Naive thymus-derived CD8-positive, alpha-beta T cell (primary cell): ENCODE data around the gene BAIAP2L2. TPM values are rescaled to one million over a fixed set of nuclear protein-coding genes. Genes with fewer than 3 reads are reported as not detected.

Source experiments
- polyA plus RNA-seq, 3 donors: library from polyadenylated mRNA; unstranded; fragments of 300-500 nt; fragmentation: Illumina TruSeq; gene quantifications; one replicate each; pipeline ENCODE4 v1.2.3, GENCODE V29; 2021
- total RNA-seq, 8 experiments: library from RNA in 2 of 8; stranded (reverse) in 2 of 8; gene quantifications; one replicate each; pipeline ENCODE4 v1.2.3 and lab custom pipeline; 2021 to 2026

The BAIAP2L2 gene
- total and polyA plus RNA-seq, 5 experiments from 2014 or later = 2.2 to 2.7 TPM; not detected in 3

Other genes starting within 250 kb of the BAIAP2L2 start
- 10 to 100 TPM; 26.3 to 28.5 TPM for gene MICALL1, start 204.4 kb downstream of the BAIAP2L2 start, total RNA-seq
- 1 to 10 TPM; 1.3 to 4.7 (median 1.5) TPM for gene MICALL1, start 204.4 kb downstream of the BAIAP2L2 start, polyA plus RNA-seq
- gene C22orf23, start 157.1 kb downstream of the BAIAP2L2 start, total RNA-seq = not detected
- gene C22orf23, start 157.1 kb downstream of the BAIAP2L2 start, polyA plus RNA-seq = not detected
- 10 to 100 TPM; 38.0 to 40.7 TPM for gene POLR2F, start 157.0 kb downstream of the BAIAP2L2 start, total RNA-seq
- 100 to 1,000 TPM; 129 to 172 (median 145) TPM for gene POLR2F, start 157.0 kb downstream of the BAIAP2L2 start, polyA plus RNA-seq
- gene SOX10, start 126.1 kb downstream of the BAIAP2L2 start, total RNA-seq = not detected
- not detected for gene SOX10, start 126.1 kb downstream of the BAIAP2L2 start, polyA plus RNA-seq
- 10 to 100 TPM; 24.1 to 28.8 TPM for gene PICK1, start 53.3 kb downstream of the BAIAP2L2 start, total RNA-seq
- 1 to 10 TPM; 4.5 to 7.7 (median 6.6) TPM for gene PICK1, start 53.3 kb downstream of the BAIAP2L2 start, polyA plus RNA-seq
- gene SLC16A8, start 26.5 kb downstream of the BAIAP2L2 start, total RNA-seq = not detected
- gene SLC16A8, start 26.5 kb downstream of the BAIAP2L2 start, polyA plus RNA-seq = not detected
- 100 to 1,000 TPM; 173 to 186 TPM for gene PLA2G6, start 71.1 kb upstream of the BAIAP2L2 start, total RNA-seq
- 1 to 10 TPM; 2.6 to 7.2 (median 2.6) TPM for gene PLA2G6, start 71.1 kb upstream of the BAIAP2L2 start, polyA plus RNA-seq
- gene MAFF, start 91.3 kb upstream of the BAIAP2L2 start, total RNA-seq = 1 to 10 TPM; 5.5 to 6.2 TPM
- gene MAFF, start 91.3 kb upstream of the BAIAP2L2 start, polyA plus RNA-seq = 1 to 10 TPM; 2.6 to 3.3 (median 3.0) TPM
- 10 to 100 TPM; 25.5 to 26.8 TPM for gene TMEM184B, start 162.3 kb upstream of the BAIAP2L2 start, total RNA-seq
- gene TMEM184B, start 162.3 kb upstream of the BAIAP2L2 start, polyA plus RNA-seq = 10 to 100 TPM in 1 of 3 donors, 1 to 10 TPM in 2; 5.1 to 13.0 (median 5.4) TPM
- gene CSNK1E, start 206.7 kb upstream of the BAIAP2L2 start, total RNA-seq = 100 to 1,000 TPM; 113 to 116 TPM
- 10 to 100 TPM in 2 of 3 donors, 1 to 10 TPM in 1; 9.1 to 16.1 (median 15.0) TPM for gene CSNK1E, start 206.7 kb upstream of the BAIAP2L2 start, polyA plus RNA-seq